Fibroblast of lung (primary cell): ENCODE data around the gene CYP2R1. TPM values are rescaled to one million over a fixed set of nuclear protein-coding genes. Genes with fewer than 3 reads are reported as not detected.
"Not testable (repeated sequence)": the region's sequence is repeated elsewhere in the genome, so short reads cannot be mapped to it uniquely, and the experiment has no call there.

ENCODE experiments used
- DNase-seq, 2 donors: peaks; one replicate each; pipeline versions ENCODE4 v3.0.0 to v3.0.0-alpha.2; 2010; ENCODE audit warnings: low read depth in 2 of 2
- H2AFZ ChIP-seq: 2 replicates; pipeline ENCODE4 v1.5.1; 2012; ENCODE audit warnings: low read length, control low read depth, inconsistent platforms
- H3K27ac ChIP-seq: 2 replicates; pipeline ENCODE4 v1.5.1; 2011; ENCODE audit warnings: low read length, control low read depth; ENCODE audit not compliant: insufficient read depth
- H3K27me3 ChIP-seq: 2 replicates; pipeline ENCODE4 v1.5.1; 2011; ENCODE audit warnings: mild to moderate bottlenecking, low read length; ENCODE audit not compliant: control insufficient read depth, insufficient read depth
- H3K36me3 ChIP-seq: 2 replicates; pipeline ENCODE4 v1.5.1; 2011; ENCODE audit warnings: low read length; ENCODE audit not compliant: control insufficient read depth, insufficient read depth
- H3K4me1 ChIP-seq: 2 replicates; pipeline ENCODE4 v1.5.1; 2011; ENCODE audit warnings: low read length; ENCODE audit not compliant: control insufficient read depth, insufficient read depth; ENCODE audit errors: extremely low read depth
- H3K4me2 ChIP-seq: 2 replicates; pipeline ENCODE4 v1.5.1; 2011; ENCODE audit warnings: low read length, control low read depth; ENCODE audit not compliant: insufficient read depth; ENCODE audit errors: extremely low read depth
- H3K4me3 ChIP-seq, 4 experiments: fragments of 200-600 bp in 1 of 4; sonication (generic) in 1 of 4; replicated peaks in 1 of 4; 2 replicates each; pipeline ENCODE4 v1.5.1; 2011 to 2016; ENCODE audit warnings: low read length in 4 of 4, low read depth in 3 of 4, mild to moderate bottlenecking in 3 of 4, control low read depth in 2 of 4, inconsistent platforms in 1 of 4, mixed read lengths in 1 of 4; ENCODE audit not compliant: insufficient read depth in 1 of 4; ENCODE audit errors: control extremely low read depth in 1 of 4
- H3K79me2 ChIP-seq: 2 replicates; pipeline ENCODE4 v1.5.1; 2012; ENCODE audit warnings: mild to moderate bottlenecking, low read length, inconsistent platforms; ENCODE audit not compliant: control insufficient read depth, insufficient read depth
- H3K9ac ChIP-seq: 2 replicates; pipeline ENCODE4 v1.5.1; 2011; ENCODE audit warnings: mild to moderate bottlenecking, low read length, control low read depth; ENCODE audit not compliant: insufficient read depth
- H3K9me3 ChIP-seq: 2 replicates; pipeline ENCODE4 v1.5.1; 2012; ENCODE audit warnings: low read depth, low read length; ENCODE audit not compliant: control insufficient read depth, insufficient read depth
- H4K20me1 ChIP-seq: 2 replicates; pipeline ENCODE4 v1.5.1; 2011; ENCODE audit warnings: low read length; ENCODE audit not compliant: control insufficient read depth, insufficient read depth; ENCODE audit errors: extremely low read depth
- CTCF ChIP-seq, 2 donors: IDR thresholded peaks in 1 of 2; conservative IDR thresholded peaks in 1 of 2; 1 replicate in 1 of 2; 2 replicates in 1 of 2; pipeline ENCODE4 v1.5.1; 2011 to 2012; ENCODE audit warnings: low read length in 2 of 2, control low read depth in 1 of 2, inconsistent platforms in 1 of 2, low read depth in 1 of 2, mild to moderate bottlenecking in 1 of 2
- EZH2 ChIP-seq: IDR thresholded peaks from 2 replicates; pipeline ENCODE4 v1.5.1; 2012; ENCODE audit warnings: low read length, control low read depth, mild to moderate bottlenecking; ENCODE audit errors: missing control alignments
- polyA plus RNA-seq, 2 donors: library from polyadenylated mRNA; depleted of rRNA in 1 of 2; stranded (reverse) in 1 of 2; unstranded in 1 of 2; fragments of >200 nt; gene quantifications; 2 replicates each; pipeline ENCODE4 v1.2.1, GENCODE V29; 2011 to 2012; ENCODE audit warnings: missing spikeins in 1 of 2
- total RNA-seq: library from RNA; depleted of rRNA; stranded (reverse); fragments of >200 nt; gene quantifications from 2 replicates; pipeline ENCODE4 v1.2.1, GENCODE V29; 2014

The CYP2R1 gene
- total and polyA plus RNA-seq, 2 donors (not counting 1 experiment from before 2014, with no cell fraction given), result 4.2 to 13.9 TPM

DNA sequence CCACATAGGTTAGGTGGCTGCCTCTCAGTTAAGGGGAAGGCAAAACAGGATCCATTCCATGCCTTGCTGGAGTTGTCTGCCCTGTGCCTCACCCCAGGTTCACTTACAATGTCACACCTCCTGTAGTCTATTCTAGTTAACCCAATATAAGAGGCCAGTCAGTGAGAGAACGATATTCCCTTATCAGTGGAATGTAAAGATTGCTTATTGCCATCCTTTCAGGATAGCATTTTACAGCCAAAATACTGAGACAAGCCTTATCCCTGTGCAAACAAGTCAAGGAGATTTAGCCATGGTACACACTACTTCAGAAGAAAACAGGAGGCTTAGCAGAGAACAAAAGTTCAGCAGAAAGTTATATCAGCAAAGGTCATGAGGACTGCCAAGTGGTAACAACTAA is 5.5 kb downstream of the CYP2R1 start:
- H3K4me3 ChIP-seq, result no peak overlapping the region
- H3K4me2 ChIP-seq, result no peak overlapping the region
- no peaks in the 10 kb centered on the region for H3K79me2 ChIP-seq
- H3K36me3 ChIP-seq, result no peaks in the 10 kb centered on the region
- H3K9me3 ChIP-seq, result no peaks in the 10 kb centered on the region
- no peaks in the 10 kb centered on the region for H3K27me3 ChIP-seq
- H3K27ac ChIP-seq, result no peak overlapping the region
- DNase-seq, result no peak
- H4K20me1 ChIP-seq, result no peaks in the 10 kb centered on the region
- H3K9ac ChIP-seq, result no peak overlapping the region
- no peak overlapping the region for H2AFZ ChIP-seq
- TF ChIP-seq EZH2 (no peak), CTCF (conservative IDR thresholded peaks at IDR 0.05 in 1 of 2, IDR thresholded peaks at IDR 0.05 in 1 of 2; ENCODE audit: low read depth in 1 of 2, low read length in 2 of 2) (no peak)
- no peaks in the 10 kb centered on the region for H3K4me1 ChIP-seq

DNA sequence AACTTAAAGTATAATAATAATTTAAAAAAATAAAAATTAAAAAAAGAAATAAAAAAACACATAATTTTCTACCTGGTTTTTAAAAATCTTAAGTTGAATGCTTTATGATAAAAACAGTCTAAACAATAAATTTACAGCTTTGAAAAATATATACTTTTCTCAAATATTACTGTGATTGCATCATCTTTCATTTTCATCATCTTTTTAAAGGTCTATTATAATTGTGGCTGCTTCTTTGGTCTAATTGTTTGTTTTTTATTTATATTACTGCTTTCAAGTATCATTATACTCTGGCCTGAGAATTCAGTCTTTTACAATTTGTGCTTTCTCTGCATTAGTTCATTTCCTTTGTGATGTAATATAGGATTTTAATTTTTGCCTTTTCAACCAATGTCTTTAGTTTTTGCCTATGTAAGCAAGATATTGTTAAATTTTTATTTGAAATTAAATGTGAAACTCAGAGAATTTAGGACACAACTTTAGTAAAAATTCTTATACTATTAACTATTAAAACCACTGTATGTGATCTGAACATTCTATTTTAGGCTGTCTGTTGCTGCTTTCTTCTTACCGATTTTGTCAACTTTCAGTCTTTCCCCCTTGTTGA is 7.3 kb downstream of the CYP2R1 start:
- no peak overlapping the region for H3K4me2 ChIP-seq
- H3K4me3 ChIP-seq, result no peak overlapping the region
- H3K36me3 ChIP-seq, result no peaks in the 10 kb centered on the region
- no peak overlapping the region for H2AFZ ChIP-seq
- no peaks in the 10 kb centered on the region for H3K9me3 ChIP-seq
- no peaks in the 10 kb centered on the region for H3K79me2 ChIP-seq
- no peak overlapping the region for H3K27ac ChIP-seq
- H4K20me1 ChIP-seq, result no peaks in the 10 kb centered on the region
- H3K27me3 ChIP-seq, result no peaks in the 10 kb centered on the region
- no peak for TF ChIP-seq EZH2
- TF ChIP-seq CTCF (conservative IDR thresholded peaks at IDR 0.05 in 1 of 2, IDR thresholded peaks at IDR 0.05 in 1 of 2; ENCODE audit: low read depth in 1 of 2, low read length in 2 of 2), result no peak
- H3K9ac ChIP-seq, result no peak overlapping the region
- DNase-seq, result no peak
- H3K4me1 ChIP-seq, result no peaks in the 10 kb centered on the region

GRCh38 chr11:14883683-14884082 is 8.3 kb downstream of the CYP2R1 start:
- H3K4me1 ChIP-seq, H3K27ac ChIP-seq, H3K9me3 ChIP-seq, DNase-seq, H3K4me3 ChIP-seq, H3K36me3 ChIP-seq, H3K4me2 ChIP-seq, H3K79me2 ChIP-seq, H2AFZ ChIP-seq, H3K27me3 ChIP-seq, H3K9ac ChIP-seq, H4K20me1 ChIP-seq: not testable (repeated sequence)
